H1 (cell line): ENCODE data around the gene TMEM63A. TPM values are rescaled to one million over a fixed set of nuclear protein-coding genes. Genes with fewer than 3 reads are reported as not detected.

Experiments used
- E2F6 ChIP-seq: IDR thresholded peaks from 2 replicates; pipeline ENCODE4 v1.6.1; 2012; ENCODE audit warnings: inconsistent platforms
- polyA plus RNA-seq, 7 experiments: library from polyadenylated mRNA; depleted of rRNA in 3 of 7; stranded (reverse) in 5 of 7; unstranded in 2 of 7; fragments of >200 nt in 5 of 7; fragments of 200-250 nt in 2 of 7; gene quantifications; 1 replicate in 5 of 7; 2 replicates in 1 of 7; 4 replicates in 1 of 7; pipeline versions ENCODE4 v1.2.1 to v1.2.3, GENCODE V29; 2011 to 2013; ENCODE audit warnings: missing spikeins in 2 of 7, mixed read lengths in 2 of 7
- total RNA-seq: library from RNA; stranded (reverse); fragmentation: NEBNext Ultra II Directional; extraction: Animal tissue kit (Norgen Biotek cat#: 25700); gene quantifications from 2 replicates; pipeline ENCODE4 v1.2.1, GENCODE V29; 2021

The TMEM63A gene
- total and polyA plus RNA-seq, 2 of the 8 experiments (the other 6 are each of a cell fraction or from before 2014, with no cell fraction given): 26.1 to 55.4 TPM

GRCh38 chr1:225931270-225932136 is 49.3 kb upstream of the TMEM63A start (continued):
- TF ChIP-seq E2F6: no peak
